Measurements from ENCODE around the gene FBLN2. TPM values are rescaled to one million over a fixed set of nuclear protein-coding genes. Genes with fewer than 3 reads are reported as not detected.

FBLN2 gene
- total RNA-seq, 1 experiment from 2014 or later, result not detected

- Histone ChIP-seq H3K36me3 (ENCODE audit: insufficient read depth, low read length) (no peaks in the 10 kb centered on the region), H4K20me1 (ENCODE audit: insufficient read depth, low read depth, low read length) (peaks cover 2% of the 10 kb centered on the region; the same call in 1 of the 2 replicates), H3K9ac (ENCODE audit: low read length) (no peak overlapping the region), H2AFZ (ENCODE audit: low read length) (no peak overlapping the region), H3K4me3 (ENCODE audit: low read length) (no peak overlapping the region), H3K4me1 (ENCODE audit: low read length) (peaks cover 6% of the 10 kb centered on the region), H3K4me2 (ENCODE audit: low read depth, low read length, poor library complexity, severe bottlenecking) (no peak overlapping the region), H3K79me2 (ENCODE audit: low read length) (no peaks in the 10 kb centered on the region), H3K9me3 (ENCODE audit: low read length) (no peaks in the 10 kb centered on the region), H3K27ac (ENCODE audit: low read length) (no peak overlapping the region), H3K27me3 (ENCODE audit: low read length) (no peaks in the 10 kb centered on the region), H3K9me2 (replicated peaks; ENCODE audit: insufficient read depth, low read length) (no peaks in the 10 kb centered on the region)
- no peak for DNase-seq
Measured at GRCh38 chr3:13579063-13579462, 30.1 kb downstream of the FBLN2 start.

- Histone ChIP-seq H3K9me3 (ENCODE audit: low read length) (no peaks in the 10 kb centered on the region), H3K27me3 (ENCODE audit: low read length) (no peaks in the 10 kb centered on the region), H3K36me3 (ENCODE audit: insufficient read depth, low read length) (no peaks in the 10 kb centered on the region), H3K4me3 (ENCODE audit: low read length) (no peak overlapping the region), H3K9ac (ENCODE audit: low read length) (no peak overlapping the region), H2AFZ (ENCODE audit: low read length) (no peak overlapping the region), H3K9me2 (replicated peaks; ENCODE audit: insufficient read depth, low read length) (no peaks in the 10 kb centered on the region), H3K4me1 (ENCODE audit: low read length) (peaks cover 6% of the 10 kb centered on the region), H4K20me1 (ENCODE audit: insufficient read depth, low read depth, low read length) (peaks cover 2% of the 10 kb centered on the region; the same call in 1 of the 2 replicates), H3K79me2 (ENCODE audit: low read length) (no peaks in the 10 kb centered on the region), H3K27ac (ENCODE audit: low read length) (no peak overlapping the region), H3K4me2 (ENCODE audit: low read depth, low read length, poor library complexity, severe bottlenecking) (no peak overlapping the region)
- no peak for DNase-seq
Measured at GRCh38 chr3:13580256-13581023, 31.5 kb downstream of the FBLN2 start.

- no peaks in the 10 kb centered on the region for H3K27me3 ChIP-seq (ENCODE audit: low read length)
- H3K36me3 ChIP-seq (ENCODE audit: insufficient read depth, low read length), result no peaks in the 10 kb centered on the region
- no peak overlapping the region for H2AFZ ChIP-seq (ENCODE audit: low read length)
- peaks cover 2% of the 10 kb centered on the region; the same call in 1 of the 2 replicates for H4K20me1 ChIP-seq (ENCODE audit: insufficient read depth, low read depth, low read length)
- H3K9ac ChIP-seq (ENCODE audit: low read length), result no peak overlapping the region
- H3K4me3 ChIP-seq (ENCODE audit: low read length), result no peak overlapping the region
- no peak overlapping the region for H3K27ac ChIP-seq (ENCODE audit: low read length)
- no peaks in the 10 kb centered on the region for H3K9me3 ChIP-seq (ENCODE audit: low read length)
- no peaks in the 10 kb centered on the region for H3K9me2 ChIP-seq (replicated peaks; ENCODE audit: insufficient read depth, low read length)
- no peaks in the 10 kb centered on the region for H3K79me2 ChIP-seq (ENCODE audit: low read length)
- H3K4me1 ChIP-seq (ENCODE audit: low read length), result peaks cover 6% of the 10 kb centered on the region
- DNase-seq, result no peak
- no peak overlapping the region for H3K4me2 ChIP-seq (ENCODE audit: low read depth, low read length, poor library complexity, severe bottlenecking)
Measured at GRCh38 chr3:13581485-13582365, 32.8 kb downstream of the FBLN2 start.

- no peak overlapping the region for H3K4me3 ChIP-seq (ENCODE audit: low read length)
- H3K27ac ChIP-seq (ENCODE audit: low read length), result no peak overlapping the region
- H3K4me1 ChIP-seq (ENCODE audit: low read length), result peaks cover 6% of the 10 kb centered on the region
- H3K9ac ChIP-seq (ENCODE audit: low read length), result no peak overlapping the region
- DNase-seq, result no peak
- H4K20me1 ChIP-seq (ENCODE audit: insufficient read depth, low read depth, low read length), result peaks cover 2% of the 10 kb centered on the region; the same call in 1 of the 2 replicates
- no peak overlapping the region for H2AFZ ChIP-seq (ENCODE audit: low read length)
- no peaks in the 10 kb centered on the region for H3K9me3 ChIP-seq (ENCODE audit: low read length)
- no peaks in the 10 kb centered on the region for H3K36me3 ChIP-seq (ENCODE audit: insufficient read depth, low read length)
- no peaks in the 10 kb centered on the region for H3K9me2 ChIP-seq (replicated peaks; ENCODE audit: insufficient read depth, low read length)
- no peaks in the 10 kb centered on the region for H3K27me3 ChIP-seq (ENCODE audit: low read length)
- H3K4me2 ChIP-seq (ENCODE audit: low read depth, low read length, poor library complexity, severe bottlenecking), result no peak overlapping the region
- no peaks in the 10 kb centered on the region for H3K79me2 ChIP-seq (ENCODE audit: low read length)
Measured at GRCh38 chr3:13582366-13583250, 33.7 kb downstream of the FBLN2 start.

- peaks cover 2% of the 10 kb centered on the region; the same call in 1 of the 2 replicates for H4K20me1 ChIP-seq (ENCODE audit: insufficient read depth, low read depth, low read length)
- no peak overlapping the region for H3K9ac ChIP-seq (ENCODE audit: low read length)
Measured at GRCh38 chr3:13583251-13584180, 34.6 kb downstream of the FBLN2 start.

GRCh38 chr3:13584427-13584891 lies 35.5 kb downstream of the FBLN2 start:
- Histone ChIP-seq H4K20me1 (ENCODE audit: insufficient read depth, low read depth, low read length) (peaks cover 2% of the 10 kb centered on the region; the same call in 1 of the 2 replicates), H3K4me2 (ENCODE audit: low read depth, low read length, poor library complexity, severe bottlenecking) (no peak overlapping the region), H3K9me3 (ENCODE audit: low read length) (no peaks in the 10 kb centered on the region), H3K27me3 (ENCODE audit: low read length) (no peaks in the 10 kb centered on the region), H3K27ac (ENCODE audit: low read length) (no peak overlapping the region), H3K4me1 (ENCODE audit: low read length) (peaks cover 4% of the 10 kb centered on the region; the same call in 1 of the 2 replicates), H2AFZ (ENCODE audit: low read length) (no peak overlapping the region), H3K4me3 (ENCODE audit: low read length) (no peak overlapping the region), H3K9ac (ENCODE audit: low read length) (no peak overlapping the region), H3K79me2 (ENCODE audit: low read length) (no peaks in the 10 kb centered on the region), H3K9me2 (replicated peaks; ENCODE audit: insufficient read depth, low read length) (no peaks in the 10 kb centered on the region), H3K36me3 (ENCODE audit: insufficient read depth, low read length) (no peaks in the 10 kb centered on the region)
- DNase-seq, result no peak

More at GRCh38 chr3:13583251-13584180, 34.6 kb downstream of the FBLN2 start:
- Histone ChIP-seq H3K79me2 (ENCODE audit: low read length) (no peaks in the 10 kb centered on the region), H3K4me3 (ENCODE audit: low read length) (no peak overlapping the region), H3K4me2 (ENCODE audit: low read depth, low read length, poor library complexity, severe bottlenecking) (no peak overlapping the region), H3K27ac (ENCODE audit: low read length) (no peak overlapping the region), H3K9me3 (ENCODE audit: low read length) (no peaks in the 10 kb centered on the region), H3K27me3 (ENCODE audit: low read length) (no peaks in the 10 kb centered on the region), H3K4me1 (ENCODE audit: low read length) (no peaks in the 10 kb centered on the region), H3K36me3 (ENCODE audit: insufficient read depth, low read length) (no peaks in the 10 kb centered on the region), H3K9me2 (replicated peaks; ENCODE audit: insufficient read depth, low read length) (no peaks in the 10 kb centered on the region), H2AFZ (ENCODE audit: low read length) (no peak overlapping the region)
- no peak for DNase-seq

- no peak overlapping the region for H3K4me3 ChIP-seq (ENCODE audit: low read length)
- peaks cover 2% of the 10 kb centered on the region; the same call in 1 of the 2 replicates for H4K20me1 ChIP-seq (ENCODE audit: insufficient read depth, low read depth, low read length)
- DNase-seq, result no peak
Measured at GRCh38 chr3:13584901-13585300, 36.0 kb downstream of the FBLN2 start.

More at GRCh38 chr3:13584901-13585300, 36.0 kb downstream of the FBLN2 start:
- no peaks in the 10 kb centered on the region for H3K9me2 ChIP-seq (replicated peaks; ENCODE audit: insufficient read depth, low read length)
- H3K36me3 ChIP-seq (ENCODE audit: insufficient read depth, low read length), result no peaks in the 10 kb centered on the region
- no peaks in the 10 kb centered on the region for H3K27me3 ChIP-seq (ENCODE audit: low read length)
- no peaks in the 10 kb centered on the region for H3K9me3 ChIP-seq (ENCODE audit: low read length)
- H3K79me2 ChIP-seq (ENCODE audit: low read length), result no peaks in the 10 kb centered on the region
- H3K27ac ChIP-seq (ENCODE audit: low read length), result no peak overlapping the region
- no peak overlapping the region for H2AFZ ChIP-seq (ENCODE audit: low read length)
- no peak overlapping the region for H3K4me2 ChIP-seq (ENCODE audit: low read depth, low read length, poor library complexity, severe bottlenecking)
- no peak overlapping the region for H3K9ac ChIP-seq (ENCODE audit: low read length)
- peaks cover 4% of the 10 kb centered on the region; the same call in 1 of the 2 replicates for H3K4me1 ChIP-seq (ENCODE audit: low read length)
